Midbrain (tissue), 1 donor: Measurements from ENCODE around the gene FAM210A.
"Not testable (repeated sequence)": the region's sequence is repeated elsewhere in the genome, so short reads cannot be mapped to it uniquely, and the experiment has no call there.

Experiments used
- DNase-seq: peaks from one replicate; lab custom pipeline; 2025; lab: John Stamatoyannopoulos, UW

The FAM210A gene

DNA sequence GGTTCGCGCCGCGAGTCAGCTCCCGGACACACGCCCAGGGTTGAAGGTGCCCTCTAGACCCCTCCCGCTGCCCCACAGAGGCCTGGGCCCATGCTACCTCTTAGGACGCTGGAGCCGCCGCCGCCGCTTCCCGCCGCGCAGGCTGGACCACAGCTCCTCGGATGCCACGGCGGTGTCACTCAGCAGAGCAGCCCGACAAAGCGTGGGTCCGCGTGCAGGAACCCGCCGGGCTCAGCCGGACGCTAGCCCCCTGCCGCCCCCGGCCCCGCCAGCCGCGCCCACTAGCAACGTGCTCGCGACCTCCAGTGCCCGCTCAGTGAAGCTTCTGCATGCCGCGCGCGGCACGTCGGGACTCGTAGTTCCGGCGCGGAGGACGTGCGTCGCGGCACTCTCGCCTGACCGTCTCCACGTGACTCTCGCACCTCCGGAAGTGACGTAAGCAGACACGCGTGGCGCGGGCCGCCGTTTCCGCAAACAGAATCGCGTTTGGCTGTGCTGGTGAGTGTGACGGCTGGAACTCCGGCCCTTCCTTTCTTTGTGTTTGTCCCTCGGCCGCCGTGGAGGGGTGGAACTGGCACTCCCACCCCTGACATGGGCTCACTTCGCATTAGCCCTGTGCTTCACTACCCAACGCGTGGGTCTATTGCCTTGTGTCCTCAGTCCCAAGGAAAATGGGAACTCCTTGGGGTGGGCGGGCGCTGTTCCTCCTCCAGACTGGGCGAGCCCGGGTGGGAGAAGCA lies at the start of gene FAM210A, which contains the start of gene RNMT:
Gene FAM210A, minus strand, starts transcription at position 327 of the 740 bp plus-strand sequence. CDS start 44,481 bp downstream, outside the sequence.
Gene RNMT, plus strand, starts transcription at position 442 of the 740 bp plus-strand sequence. CDS start 4,845 bp downstream, outside the sequence.
- DNase-seq, result peak; percentile 97

DNA sequence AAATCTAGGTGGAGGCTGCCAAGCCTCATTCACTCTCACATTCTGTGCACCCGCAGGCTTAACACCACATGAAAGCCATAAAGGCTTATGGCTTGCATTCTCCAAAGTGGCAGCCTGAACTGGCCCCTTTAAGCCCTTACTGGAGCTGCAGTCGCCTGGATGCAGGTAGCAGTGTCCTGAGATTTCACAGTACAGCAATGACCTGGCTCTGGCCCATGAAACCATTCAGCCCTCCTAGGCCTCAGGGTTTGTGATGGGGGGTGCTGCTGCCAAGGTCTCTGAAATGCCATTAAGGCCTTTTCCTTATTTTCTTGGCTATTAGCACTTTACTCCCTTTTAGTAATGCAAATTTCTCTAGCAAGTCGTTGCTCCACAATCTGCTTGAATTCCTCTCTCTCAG lies 48.7 kb upstream of the FAM210A start:
- DNase-seq, result no peak

GRCh38 chr18:13762690-13763439 lies 36.5 kb upstream of the FAM210A start:
- no peak for DNase-seq

DNA sequence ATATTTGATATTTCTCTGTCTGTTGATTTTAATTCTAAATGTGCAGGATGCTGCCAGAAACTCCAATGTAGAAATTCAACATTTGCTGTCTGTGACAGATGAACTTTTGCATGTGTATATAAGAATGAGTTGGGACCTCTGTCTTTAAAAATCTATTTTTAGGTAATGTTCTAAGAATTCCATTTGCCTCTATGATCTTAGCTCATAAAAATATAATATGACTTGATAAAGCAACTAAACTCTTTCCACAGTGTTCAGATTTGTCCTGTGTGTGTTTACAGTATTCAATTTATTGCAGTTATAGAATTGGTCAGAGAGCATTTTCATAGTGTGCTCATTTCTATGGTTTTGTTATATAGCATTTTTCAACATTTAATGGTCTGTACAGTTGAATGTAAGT lies 33.7 kb upstream of the FAM210A start:
- no peak for DNase-seq

GRCh38 chr18:13758622-13759021 lies 32.3 kb upstream of the FAM210A start:
- no peak for DNase-seq

GRCh38 chr18:13756671-13757070 lies 30.3 kb upstream of the FAM210A start:
- no peak for DNase-seq

- DNase-seq, result no peak
These were observed 29.9 kb upstream of the FAM210A start for GRCh38 chr18:13756261-13756660.

DNA sequence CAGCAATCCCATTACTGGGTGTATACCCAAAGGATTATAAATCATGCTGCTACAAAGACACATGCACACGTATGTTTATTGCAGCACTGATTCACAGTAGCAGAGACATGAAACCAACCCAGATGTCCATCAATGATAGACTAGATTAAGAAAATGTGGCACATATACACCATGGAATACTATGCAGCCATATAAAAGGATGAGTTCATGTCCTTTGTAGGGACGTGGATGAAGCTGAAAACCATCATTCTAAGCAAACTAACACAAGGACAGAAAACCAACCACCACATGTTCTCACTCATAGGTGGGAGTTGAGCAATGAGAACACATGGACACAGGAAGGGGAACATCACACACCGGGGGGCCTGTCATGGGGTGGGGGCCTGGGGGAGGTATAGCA lies 25.2 kb upstream of the FAM210A start:
- not testable (repeated sequence) for DNase-seq

DNA sequence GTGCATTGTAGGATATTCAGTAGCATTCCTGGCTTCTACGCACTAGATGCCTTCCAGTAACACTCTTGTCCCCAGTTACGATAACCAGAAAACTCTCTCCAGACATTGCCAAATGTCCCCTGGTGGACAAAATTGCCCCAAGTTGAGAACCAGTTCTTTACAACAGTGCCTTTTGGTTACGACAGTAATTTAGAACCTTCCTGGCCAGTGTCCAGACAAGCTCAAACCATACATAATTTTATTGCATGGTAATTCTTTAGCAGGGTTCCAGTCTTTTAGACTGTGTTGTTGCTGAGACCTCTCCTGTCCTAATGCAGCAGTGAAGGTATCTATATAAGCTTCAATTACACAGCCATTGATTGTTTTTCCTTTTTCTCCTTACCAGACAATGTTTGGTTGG lies 20.3 kb upstream of the FAM210A start:
- no peak for DNase-seq

GRCh38 chr18:13745696-13746095 lies 19.3 kb upstream of the FAM210A start:
- DNase-seq, result no peak

DNA sequence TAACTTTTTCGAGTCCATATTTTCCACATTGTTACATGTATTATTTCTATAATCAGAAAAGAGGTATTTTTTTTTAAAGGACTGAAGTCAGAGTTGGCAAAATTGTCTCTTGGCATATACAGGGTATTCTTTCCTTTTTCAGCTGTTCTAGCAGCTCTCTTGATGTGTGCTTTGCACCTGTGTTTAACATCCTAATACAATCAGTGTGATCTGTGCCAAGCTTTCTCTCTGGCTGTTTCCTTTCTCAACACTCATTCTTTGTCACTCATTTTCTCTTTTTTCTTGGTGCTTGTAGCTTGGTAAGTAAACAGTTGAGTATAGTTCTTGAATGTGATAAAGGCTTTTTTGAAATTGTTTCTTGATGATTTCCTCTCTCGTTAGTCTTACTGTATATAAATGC lies 9.3 kb upstream of the FAM210A start:
- no peak for DNase-seq

DNA sequence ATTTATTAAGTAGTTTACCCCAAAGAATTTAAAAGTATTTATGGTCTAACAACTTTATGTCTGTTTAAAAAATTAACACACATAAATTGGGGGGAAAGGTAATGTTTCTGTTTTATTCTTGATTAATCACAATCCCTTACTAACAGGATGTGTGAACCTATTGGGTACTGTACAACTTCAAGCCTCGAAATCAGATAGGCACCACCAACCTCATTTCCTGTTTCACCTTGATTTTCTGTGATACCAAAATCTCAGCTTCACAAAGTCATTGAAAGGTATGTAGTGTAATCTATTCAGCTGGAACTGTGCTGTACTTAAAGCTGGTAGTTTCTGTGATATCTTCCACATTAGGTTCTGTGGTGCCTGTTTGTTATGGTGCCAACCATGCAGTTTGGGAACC lies 4.1 kb upstream of the FAM210A start:
- no peak for DNase-seq

- peak; percentile 39 for DNase-seq
These were observed 594 bp upstream of the FAM210A start for GRCh38 chr18:13726972-13727331.

- DNase-seq, result no peak
These were observed 659 bp downstream of the FAM210A start for GRCh38 chr18:13725566-13726231.

GRCh38 chr18:13720847-13721246 lies 5.5 kb downstream of the FAM210A start:
- no peak for DNase-seq

DNA sequence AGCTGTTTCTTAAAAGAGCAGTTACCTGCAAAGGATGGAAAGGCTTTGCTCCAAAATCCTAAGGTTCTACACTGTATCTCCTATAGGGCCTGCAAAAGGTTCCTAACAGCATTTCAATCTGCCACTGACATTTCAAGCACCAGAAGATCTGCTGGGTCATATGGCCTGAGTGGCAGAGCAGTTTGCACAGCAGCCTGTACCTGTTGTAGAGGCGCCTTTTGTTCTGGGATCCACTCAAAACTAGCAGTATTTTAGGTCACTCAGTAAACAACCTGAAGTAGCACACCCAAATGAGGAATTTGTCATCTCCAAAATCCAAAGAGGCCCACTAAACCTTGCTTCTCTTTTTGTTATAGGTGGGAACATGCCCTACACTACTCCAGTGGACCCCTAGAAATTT lies 6.2 kb downstream of the FAM210A start:
- DNase-seq, result no peak

DNA sequence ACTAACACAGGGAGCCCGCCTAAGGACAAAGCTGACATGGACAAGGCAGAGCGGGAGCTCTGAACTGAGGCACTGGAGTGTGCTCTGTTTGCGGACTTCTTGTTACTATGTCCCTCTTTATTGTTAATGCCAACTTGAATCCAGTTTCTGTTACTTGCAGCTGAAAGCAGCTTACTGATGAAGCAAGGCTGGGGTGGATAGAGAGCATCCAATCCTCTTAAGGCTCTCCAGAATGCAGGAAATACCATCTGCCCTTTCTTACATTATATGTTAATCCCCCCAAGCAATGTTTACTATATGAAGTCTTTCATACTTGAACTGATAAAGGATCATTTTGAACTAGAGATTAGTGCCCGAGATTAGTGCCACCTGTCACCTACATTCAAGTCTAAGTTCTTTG lies 9.4 kb downstream of the FAM210A start:
- DNase-seq, result no peak

DNA sequence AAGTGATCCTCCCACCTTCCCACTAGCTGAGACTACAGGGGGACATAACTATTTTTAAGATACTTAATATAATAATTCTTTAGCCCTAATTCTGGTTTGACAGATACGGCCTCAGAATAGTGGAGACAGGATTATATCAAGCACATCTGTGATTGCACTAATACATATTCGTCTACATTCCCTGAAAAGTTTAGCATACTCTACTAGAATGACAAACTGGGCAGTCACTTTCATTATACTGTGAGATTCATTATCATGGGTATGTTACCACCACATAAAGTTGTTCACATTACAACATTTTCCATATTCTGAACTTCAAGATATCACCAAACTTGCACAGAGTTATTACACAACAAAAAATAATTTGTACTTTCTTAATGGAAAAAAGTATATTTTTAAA lies 11.0 kb downstream of the FAM210A start:
- DNase-seq, result no peak

DNA sequence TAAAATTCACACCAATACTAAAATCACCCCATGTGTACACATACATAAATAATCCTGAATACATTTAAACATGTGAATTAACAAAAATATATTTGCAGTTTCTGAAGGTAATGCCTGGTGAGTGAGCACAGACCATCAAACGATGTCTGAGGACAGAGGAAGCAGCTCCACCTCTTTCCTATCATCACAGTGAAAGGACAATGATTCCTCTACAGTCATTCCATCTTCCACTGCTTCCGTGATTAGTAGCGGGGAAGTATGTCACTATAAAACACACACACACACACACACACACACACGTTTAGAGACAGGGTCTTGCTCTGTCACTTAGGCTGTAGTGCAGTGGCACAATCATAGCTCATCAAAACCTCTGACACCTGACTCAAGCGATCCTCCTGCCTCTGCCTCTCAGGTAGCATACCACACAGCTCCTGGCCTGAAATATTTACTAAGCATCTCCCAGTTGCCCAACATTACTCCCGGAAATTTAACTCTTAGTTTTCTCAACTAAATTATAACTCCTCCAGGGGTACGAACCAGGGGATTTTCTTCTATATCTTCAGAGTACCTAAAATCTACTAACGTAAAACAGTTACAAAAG lies 12.8 kb downstream of the FAM210A start:
- no peak for DNase-seq

DNA sequence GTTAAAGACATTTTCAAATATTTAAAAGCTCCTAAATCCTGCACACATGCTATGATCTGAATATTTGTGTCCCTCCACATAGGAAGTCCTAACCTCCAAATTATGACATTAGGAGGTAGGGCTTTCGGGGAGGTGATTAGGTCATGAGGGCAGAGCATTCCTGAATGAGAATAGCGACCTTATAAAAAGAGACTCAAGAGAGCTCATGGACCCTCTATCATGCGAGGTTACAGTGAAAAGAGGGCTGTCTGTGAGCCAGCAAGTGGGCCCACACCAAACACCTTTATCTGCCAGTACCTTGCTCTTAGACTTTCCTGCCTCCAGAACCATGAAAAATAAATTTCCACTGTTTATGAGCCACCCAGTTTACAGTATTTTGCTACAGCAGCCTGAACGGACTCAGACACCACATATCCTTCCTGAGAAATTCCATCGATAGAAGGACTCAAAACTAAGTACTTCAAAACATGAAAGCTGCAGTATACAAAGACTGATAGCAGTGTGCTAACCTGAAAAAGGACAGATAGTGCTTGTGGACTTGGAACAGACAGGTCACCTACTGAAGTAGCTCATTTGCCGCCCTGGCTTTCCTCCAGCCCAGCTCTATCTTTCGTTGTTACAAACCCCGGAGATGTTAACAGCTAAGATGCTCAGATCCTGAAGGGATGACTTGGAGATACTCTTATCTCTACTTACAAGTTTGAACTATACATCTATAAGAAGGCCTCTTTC lies 13.8 kb downstream of the FAM210A start:
- no peak for DNase-seq

DNA sequence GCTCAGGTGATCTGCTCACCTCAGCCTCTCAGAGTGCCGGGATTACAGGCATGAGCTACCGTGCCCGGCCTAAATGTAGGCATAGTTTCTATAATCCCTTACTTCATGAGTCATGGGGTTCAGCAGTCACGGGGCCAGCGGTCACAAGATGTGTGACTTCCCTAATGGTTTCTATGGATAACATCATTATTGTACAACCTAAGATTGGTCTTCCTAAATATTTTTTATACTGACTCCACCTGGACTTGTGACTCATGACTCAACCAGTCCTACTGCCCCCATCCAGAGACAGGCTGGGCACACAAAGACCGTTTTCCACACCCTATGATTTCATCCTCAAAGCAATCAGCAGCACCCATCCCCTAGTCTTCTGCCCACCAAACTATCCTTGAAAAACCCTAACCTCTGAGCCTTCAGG lies 15.9 kb downstream of the FAM210A start:
- DNase-seq, result no peak

DNA sequence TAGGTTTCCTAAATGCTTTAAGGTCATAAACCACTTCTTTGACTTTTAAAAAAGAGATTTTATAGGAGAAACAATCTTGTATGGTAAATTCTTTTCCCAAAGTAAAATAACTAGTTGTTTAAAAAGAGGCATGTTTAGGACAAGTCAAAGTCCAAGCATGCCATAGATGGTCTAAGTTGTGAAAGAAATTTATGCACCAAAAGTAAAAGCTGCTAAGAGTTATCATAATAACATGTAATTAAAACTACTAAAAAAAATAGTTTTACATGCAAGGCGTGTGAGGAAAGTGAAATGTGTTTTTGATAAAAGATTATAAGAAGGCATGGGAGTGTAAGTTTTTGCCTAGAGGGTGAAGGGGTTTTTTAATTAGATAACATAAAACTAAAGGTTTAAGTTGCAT lies 22.5 kb downstream of the FAM210A start:
- no peak for DNase-seq
